ENCODE results near the gene FGF14.

The FGF14 gene

DNA sequence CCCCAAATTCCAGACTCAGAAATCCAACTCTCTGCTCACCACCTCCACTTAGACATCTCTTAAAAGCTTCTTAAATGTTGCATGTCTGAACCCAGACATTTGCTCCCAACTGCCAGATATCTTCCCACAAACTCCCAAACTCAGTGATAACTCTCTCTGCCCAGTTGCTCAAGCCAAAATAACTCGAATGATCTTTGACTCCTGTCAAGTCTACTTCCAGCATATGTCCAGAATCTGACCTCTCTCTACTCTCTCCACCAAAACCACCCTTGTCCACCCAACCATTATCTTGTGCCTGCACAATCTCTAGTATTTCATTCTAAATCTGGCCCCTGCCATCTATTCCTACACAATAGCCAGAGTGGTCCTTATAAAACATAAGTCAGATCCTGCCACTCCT, 99.3 kb downstream of the FGF14 start:
- no peak for DNase-seq

DNA sequence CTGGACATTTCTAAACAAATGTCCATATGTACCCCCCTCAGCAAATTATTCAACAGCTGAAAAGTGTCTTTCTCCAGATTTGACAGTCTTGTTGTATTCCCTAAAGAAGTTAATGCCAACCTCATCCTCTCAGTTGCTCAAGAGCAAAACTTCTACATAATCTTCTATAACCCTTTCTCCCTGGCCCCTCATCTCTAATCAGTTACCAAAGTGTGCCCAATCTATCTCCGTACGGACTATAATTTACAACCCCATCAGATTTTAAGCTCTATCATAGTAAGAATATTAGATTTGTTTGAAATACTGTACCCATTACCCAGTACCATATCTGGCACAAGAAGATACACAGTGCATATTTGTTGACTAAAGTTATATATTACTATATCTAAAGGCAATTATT, 101.5 kb downstream of the FGF14 start:
- no peak for DNase-seq

DNA sequence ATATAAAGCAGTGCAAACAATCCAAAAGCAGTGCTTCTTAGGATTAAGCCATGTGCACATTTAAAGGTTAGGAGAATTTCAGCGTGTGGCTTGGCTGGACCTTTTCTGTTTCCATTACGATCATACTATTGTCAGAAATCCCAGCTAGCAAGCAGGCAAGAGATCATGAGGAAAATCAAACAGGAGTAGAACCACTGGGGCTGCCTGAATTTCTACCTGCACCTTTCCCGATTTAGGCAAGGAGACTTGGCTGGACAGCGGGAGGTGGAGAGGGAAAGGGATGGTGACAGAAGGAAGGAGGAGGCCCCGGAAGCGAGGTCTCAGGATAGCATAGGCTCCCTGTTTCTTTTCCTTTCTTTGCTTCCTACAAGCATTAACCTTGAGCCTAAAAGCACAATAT, 102.5 kb downstream of the FGF14 start:
- DNase-seq = no peak

GRCh38 chr13:102298051-102298450, 103.8 kb downstream of the FGF14 start:
- no peak for DNase-seq

GRCh38 chr13:102295316-102296048, 106.4 kb downstream of the FGF14 start:
- DNase-seq = no peak

DNA sequence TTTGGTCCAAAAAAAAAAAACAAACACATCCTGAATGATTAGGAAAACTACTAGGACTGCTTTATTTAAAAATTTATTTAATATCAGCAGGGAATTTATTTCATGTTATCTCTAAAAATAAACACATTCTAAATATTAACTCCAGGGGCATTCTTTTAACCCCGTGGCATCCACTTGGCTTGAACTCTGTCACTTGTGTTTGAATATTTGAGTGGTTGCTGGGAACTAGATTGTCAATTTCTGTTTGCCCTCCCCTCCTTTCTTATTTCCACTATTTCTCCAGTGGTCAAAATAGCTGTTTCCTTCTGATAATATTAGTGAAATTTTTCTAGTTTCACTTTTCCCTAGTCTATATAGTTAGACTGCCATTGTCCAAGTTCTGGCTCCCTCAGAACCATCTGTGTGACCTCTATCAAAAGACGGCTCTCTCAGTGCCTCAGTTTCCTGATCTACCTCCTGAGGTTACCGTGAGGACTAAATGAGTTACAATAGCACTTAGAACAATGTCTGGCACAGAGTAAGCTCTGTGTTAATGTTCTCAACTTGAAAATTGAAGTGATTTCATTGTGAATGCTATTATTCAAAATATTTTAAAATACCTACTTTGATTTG, 107.3 kb downstream of the FGF14 start:
- DNase-seq = no peak

DNA sequence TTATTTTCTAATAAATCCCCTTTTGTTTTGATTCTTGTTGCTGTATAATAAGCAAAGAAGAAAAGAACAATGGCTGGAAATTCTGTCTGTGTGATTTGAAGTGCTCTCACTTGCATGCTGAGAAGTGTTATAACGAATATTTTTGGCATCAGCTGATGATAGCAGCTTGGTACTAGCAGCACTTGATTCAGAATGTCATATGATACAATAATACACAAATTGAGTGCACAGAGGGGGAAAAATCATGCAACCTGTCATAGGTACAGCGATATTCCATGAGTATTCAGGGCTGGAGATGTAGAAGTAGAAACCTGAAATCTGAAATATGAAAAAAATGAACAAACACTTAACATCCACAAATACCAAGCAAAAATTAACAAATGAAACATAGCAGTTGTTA, 108.1 kb downstream of the FGF14 start:
- no peak for DNase-seq

DNA sequence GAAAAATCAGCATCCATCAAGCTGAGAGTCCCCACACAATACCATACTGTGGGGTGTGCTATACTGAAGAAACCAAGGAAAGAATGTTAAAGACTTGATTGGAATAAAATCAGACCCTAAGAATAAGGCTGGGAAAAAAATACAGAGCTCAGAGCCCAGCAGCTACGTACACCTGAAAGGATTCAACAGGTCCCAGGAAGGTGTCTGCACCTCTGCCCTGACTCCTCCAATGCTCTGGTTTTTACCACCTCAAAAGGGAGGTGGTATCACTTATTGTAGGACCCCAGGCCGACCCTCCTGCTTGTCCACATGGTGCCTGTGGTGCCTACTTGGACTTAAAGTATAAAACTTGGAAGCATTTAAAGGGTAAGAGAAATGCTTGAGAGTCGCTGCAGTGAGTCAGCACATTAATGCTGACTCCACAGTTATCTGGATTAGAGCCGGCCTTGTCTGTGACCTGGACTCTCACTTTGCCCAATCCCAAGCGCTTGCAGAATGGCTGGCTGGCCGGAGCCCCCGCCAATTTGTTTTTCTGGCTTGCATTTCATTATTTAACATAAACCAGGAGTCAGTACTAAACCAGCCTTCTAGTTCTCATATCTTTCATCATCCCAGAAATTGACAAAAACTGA, 110.1 kb downstream of the FGF14 start:
- no peak for DNase-seq

DNA sequence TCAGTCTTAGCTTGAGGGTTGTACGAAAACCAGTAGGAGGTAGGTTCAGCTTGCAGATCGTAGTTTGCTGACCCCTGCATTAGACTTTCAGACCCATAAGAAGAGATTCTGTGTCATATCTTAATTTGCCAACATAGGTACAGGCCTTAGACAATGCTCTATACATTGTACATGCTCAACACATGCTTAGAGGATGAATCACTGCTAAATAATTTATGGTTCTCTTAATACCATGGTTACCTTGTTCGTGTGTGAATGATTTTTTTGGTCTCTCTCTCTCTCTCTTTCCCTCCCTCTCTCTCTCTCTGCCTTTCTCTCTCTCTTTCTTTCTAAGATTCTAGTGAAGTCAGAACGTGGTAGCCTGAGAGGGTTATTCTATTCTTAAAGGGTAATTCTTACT, 112.2 kb downstream of the FGF14 start:
- DNase-seq = no peak

GRCh38 chr13:102286326-102286725, 115.5 kb downstream of the FGF14 start:
- no peak for DNase-seq

GRCh38 chr13:102280366-102280765, 121.5 kb downstream of the FGF14 start:
- no peak for DNase-seq

- DNase-seq = no peak
Measured at GRCh38 chr13:102277286-102277685, 124.6 kb downstream of the FGF14 start.

DNA sequence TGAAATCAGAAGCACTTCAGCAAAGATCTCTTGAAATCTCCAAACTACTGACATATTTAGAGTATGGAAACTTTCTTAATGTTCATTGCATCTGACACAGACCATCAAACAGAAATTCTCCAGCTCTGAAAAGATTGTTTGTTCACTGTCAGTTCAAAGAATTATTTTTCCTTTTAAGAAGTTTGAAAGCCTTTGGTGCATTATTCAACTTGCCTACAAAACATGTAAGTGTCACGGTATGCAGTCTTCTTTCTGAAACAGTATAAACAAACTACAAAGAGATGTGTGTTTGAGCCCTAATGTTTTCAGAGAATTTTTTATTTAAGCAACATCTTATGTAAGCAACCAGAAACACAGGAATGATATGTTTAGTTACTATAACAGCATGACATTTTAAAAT, 125.4 kb downstream of the FGF14 start:
- DNase-seq = no peak

- DNase-seq = no peak
Measured at GRCh38 chr13:102275969-102276368, 125.9 kb downstream of the FGF14 start.

- no peak for DNase-seq
Measured at GRCh38 chr13:102273111-102273510, 128.7 kb downstream of the FGF14 start.

DNA sequence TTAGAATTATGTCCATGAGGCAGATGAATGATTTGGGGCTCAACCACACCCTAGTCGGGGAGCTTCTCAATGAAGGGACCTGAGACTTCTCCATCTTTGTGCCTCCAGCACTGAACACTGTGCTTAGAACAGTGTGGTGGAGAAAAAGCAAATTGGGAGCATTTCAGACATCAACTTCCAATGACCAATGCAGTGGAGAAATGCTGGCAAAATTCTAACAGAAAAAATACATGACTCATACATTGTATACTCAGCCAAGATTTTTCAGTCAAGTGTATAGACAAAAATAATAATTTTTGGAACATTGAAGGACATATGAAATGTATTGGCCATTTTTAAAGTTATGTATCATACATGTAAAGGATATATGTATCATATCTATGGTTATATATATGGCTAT, 134.7 kb downstream of the FGF14 start:
- DNase-seq = no peak

DNA sequence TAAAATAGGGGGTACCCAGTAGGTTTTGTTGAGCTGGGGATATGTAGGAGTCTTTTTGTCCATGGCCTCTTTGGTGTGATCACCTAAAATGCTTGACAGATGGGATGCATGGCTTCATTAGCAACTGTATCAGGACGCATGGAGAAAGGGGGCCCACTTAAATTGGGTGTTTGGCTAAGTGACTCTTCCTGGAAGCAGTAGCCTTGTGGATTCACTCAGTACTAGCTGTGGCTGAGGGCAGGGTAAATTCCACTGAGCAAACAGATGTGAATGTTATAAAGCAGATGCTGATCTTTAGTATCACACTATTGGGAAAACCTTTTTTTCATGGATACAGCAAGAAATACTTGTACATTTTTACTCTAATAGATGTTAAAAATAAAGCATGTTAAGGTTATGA, 140.0 kb downstream of the FGF14 start:
- DNase-seq = no peak

DNA sequence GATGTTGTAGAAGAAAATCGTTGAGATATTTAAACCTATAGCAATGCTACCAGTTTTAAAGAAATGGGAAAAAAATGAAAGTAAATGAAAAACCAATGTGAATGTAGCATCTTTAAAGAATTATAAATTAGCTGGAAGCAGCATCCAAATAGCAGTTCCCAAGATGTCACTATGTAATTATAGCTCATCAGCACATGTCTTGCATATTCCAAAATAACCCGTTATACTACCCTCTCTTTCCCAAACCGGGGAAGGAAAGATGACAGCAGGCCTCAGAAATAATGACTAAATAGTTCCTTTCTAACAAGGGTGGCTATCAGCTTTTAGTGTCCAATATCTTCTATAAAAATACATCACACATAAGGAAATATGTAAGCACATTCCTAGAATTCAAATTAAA, 140.5 kb downstream of the FGF14 start:
- no peak for DNase-seq

DNA sequence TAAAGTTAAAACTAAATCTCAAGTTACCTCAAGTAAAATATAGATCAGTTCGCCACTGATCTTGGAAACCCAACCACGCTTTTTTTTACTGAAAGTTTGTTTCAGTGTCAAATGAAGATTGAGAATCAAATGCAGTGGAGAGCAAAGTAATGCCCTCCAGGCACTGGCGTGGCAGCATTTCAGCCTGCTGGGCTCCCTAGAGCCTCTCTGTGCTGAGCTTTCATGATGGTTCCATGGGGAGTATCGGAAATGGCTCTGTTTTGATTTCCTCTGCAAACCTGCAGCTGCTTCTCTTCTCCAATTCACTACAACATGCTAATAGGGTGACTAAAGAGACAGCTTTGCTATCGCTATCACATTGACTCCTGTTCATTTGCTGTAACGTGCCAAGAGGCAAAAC, 141.6 kb downstream of the FGF14 start:
- DNase-seq = no peak

DNA sequence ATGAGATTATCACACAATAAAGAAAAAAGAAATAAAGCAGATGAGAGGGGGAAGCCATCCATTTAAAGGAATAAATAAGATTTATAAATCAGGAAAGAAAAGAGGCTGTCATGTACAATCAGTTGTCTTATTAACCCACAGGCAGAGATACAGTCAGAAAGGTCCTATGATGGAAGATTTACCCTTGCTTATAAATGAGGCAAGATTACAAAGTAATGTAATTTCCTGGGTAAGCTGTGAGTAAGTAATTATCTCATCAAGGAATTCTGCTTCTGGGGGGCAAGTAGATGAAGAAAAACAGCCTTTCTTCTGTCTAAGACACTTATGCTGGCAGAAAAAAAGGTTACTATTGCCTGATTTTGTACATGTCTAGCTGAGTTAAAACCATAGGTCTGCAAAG, 146.4 kb downstream of the FGF14 start:
- no peak for DNase-seq

GRCh38 chr13:102251817-102252216, 150.0 kb downstream of the FGF14 start:
- DNase-seq = no peak

DNA sequence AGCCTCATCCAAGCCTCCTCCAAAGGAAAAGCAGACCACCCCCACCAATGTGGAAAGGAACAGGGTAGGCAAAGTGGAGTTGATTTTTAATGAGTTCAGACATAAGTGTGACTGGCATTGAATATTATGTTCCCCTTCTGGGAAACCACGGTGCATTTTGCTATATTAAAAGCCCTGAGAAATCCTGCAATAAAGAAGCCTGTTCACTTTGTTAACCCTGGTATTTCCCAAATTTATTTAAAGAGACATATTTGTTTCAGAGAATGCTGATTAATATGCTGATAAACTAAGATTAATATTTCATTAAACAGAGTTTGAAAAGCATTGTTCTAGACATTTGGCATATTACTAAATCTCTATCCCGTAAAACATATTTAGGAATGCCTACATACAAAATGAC, 151.4 kb downstream of the FGF14 start:
- no peak for DNase-seq

DNA sequence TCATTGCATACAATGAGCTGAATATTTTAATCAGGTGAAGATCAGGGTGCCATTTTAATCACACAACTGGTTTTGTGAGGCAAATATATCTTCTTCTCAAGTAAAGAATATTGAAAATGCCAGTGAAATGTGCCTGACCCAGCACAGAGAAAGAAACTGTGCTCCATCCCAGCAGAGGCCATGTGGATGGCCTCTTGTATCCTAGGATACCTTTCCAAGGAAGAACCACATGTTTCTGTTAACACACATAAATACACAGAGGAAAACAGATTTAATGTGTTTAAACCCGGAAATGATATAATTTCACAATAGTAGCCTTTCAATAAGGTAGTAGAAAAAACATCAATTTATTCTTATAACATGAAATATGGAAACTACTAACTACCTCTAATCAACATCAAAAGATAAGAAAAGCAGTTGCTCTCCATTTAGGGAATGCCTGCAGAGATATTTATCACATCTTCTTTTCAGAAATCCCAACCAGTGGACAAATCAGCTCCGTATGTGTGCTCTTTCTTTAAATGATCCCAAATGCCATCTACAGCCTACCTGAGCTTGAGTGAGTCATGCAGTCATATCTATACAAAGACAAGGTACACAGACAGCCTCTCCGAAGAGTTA, 157.1 kb downstream of the FGF14 start:
- no peak for DNase-seq

GRCh38 chr13:102240110-102240509, 161.7 kb downstream of the FGF14 start:
- DNase-seq = no peak
